Colonic mucosa (tissue), 4 donors: ENCODE results near the gene WSB2. TPM values are rescaled to one million over a fixed set of nuclear protein-coding genes. Genes with fewer than 3 reads are reported as not detected.

Experiments
- DNase-seq: peaks from one replicate; pipeline ENCODE4 v3.0.0-alpha.2; 2020
- H3K27ac ChIP-seq: fragments of 200-600 bp; one replicate; pipeline ENCODE4 v1.8.0; 2021
- H3K27me3 ChIP-seq: fragments of 200-600 bp; one replicate; pipeline ENCODE4 v1.8.0; 2021
- H3K36me3 ChIP-seq: fragments of 200-600 bp; one replicate; pipeline ENCODE4 v1.8.0; 2021
- H3K4me1 ChIP-seq: fragments of 200-600 bp; one replicate; pipeline ENCODE4 v1.8.0; 2021; ENCODE audit warnings: mild to moderate bottlenecking
- H3K4me3 ChIP-seq: fragments of 200-600 bp; one replicate; pipeline ENCODE4 v1.8.0; 2021
- H3K9ac ChIP-seq, 2 donors: one replicate each; pipeline ENCODE4 v1.7.0; 2013; ENCODE audit warnings: control low read depth in 2 of 2, low read depth in 2 of 2, low read length in 2 of 2
- H3K9me3 ChIP-seq: fragments of 200-600 bp; one replicate; pipeline ENCODE4 v1.8.0; 2021
- intact Hi-C: fragments of 100-400 bp; cut with DNase I; formaldehyde crosslinking; loops from one replicate; pipeline ENCODE4 v1.14.1; 2022
- total RNA-seq, 2 donors: library from RNA; stranded (reverse); fragmentation: NEBNext Ultra II Directional in 1 of 2; extraction: Animal tissue kit (Norgen Biotek cat#: 25700) in 1 of 2; gene quantifications; one replicate each; pipeline ENCODE4 v1.2.1, GENCODE V29; 2021
- TF ChIP-seq, protein P1 (sequence below): fragments of 200-600 bp; IDR thresholded peaks from one replicate; pipeline ENCODE4 v1.8.0; 2022; ENCODE audit warnings: antibody characterized with exemption, mild to moderate bottlenecking
- donor health status: healthy.
- donor health status: DM: no; HTN: no; CAD: no.
- donor health status: DM: no; HTN: no; CAD: no.

The WSB2 gene
- total RNA-seq, 2 donors from 2014 or later = 99.1 to 120 TPM

DNA sequence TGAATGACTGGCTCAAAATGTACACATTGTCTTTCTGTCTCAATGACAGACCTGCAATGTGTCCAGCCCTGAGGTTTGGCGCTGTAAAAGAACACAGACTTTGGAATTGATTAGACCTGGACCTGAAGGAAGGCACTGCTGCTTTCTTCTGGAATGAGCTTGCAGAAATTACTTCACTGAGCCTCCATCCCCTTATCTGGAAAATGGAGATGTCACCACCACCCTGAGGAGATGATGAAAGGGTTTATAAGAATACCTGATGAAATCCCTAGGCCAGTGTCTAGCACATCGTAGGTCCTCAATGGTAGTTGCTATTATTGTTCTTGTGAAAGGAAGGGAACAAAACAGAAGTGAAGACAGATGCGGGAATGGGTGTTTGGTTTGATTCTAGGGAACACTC lies 9.7 kb upstream of the WSB2 start:
- TF ChIP-seq, protein P1, sequence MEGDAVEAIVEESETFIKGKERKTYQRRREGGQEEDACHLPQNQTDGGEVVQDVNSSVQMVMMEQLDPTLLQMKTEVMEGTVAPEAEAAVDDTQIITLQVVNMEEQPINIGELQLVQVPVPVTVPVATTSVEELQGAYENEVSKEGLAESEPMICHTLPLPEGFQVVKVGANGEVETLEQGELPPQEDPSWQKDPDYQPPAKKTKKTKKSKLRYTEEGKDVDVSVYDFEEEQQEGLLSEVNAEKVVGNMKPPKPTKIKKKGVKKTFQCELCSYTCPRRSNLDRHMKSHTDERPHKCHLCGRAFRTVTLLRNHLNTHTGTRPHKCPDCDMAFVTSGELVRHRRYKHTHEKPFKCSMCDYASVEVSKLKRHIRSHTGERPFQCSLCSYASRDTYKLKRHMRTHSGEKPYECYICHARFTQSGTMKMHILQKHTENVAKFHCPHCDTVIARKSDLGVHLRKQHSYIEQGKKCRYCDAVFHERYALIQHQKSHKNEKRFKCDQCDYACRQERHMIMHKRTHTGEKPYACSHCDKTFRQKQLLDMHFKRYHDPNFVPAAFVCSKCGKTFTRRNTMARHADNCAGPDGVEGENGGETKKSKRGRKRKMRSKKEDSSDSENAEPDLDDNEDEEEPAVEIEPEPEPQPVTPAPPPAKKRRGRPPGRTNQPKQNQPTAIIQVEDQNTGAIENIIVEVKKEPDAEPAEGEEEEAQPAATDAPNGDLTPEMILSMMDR = no peak
- Histone ChIP-seq H3K4me3 (no peak overlapping the region), H3K27me3 (no peaks in the 10 kb centered on the region), H3K4me1 (no peaks in the 10 kb centered on the region), H3K9me3 (no peaks in the 10 kb centered on the region), H3K9ac (no peak overlapping the region), H3K36me3 (no peaks in the 10 kb centered on the region), H3K27ac (no peak overlapping the region)
- DNase-seq = no peak
- intact Hi-C loops = no loop called here

DNA sequence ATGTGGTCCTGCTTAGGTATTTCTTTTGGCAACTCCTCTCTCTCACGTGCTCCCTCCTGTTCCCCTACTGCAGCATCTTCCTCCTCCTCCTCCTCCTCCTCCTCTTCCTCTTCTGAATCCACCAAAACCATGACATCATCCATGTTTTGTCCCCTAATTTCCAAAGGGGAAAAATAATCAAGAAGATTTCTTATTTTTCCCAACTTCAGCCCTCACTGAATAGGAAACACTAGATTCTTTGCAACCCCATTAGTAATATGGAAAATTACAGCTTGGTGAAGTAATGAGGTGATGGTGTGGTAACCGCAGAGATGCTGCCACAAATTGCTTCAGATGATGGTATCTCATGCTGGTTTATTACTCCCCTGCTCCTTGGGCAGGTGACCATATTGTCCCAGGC lies 7.5 kb upstream of the WSB2 start:
- H3K36me3 ChIP-seq = no peaks in the 10 kb centered on the region
- no peak overlapping the region for H3K9ac ChIP-seq
- H3K4me1 ChIP-seq = peaks cover 9% of the 10 kb centered on the region
- no peak for DNase-seq
- no peaks in the 10 kb centered on the region for H3K27me3 ChIP-seq
- no peaks in the 10 kb centered on the region for H3K9me3 ChIP-seq
- TF ChIP-seq, protein P1 = no peak
- no peak overlapping the region for H3K27ac ChIP-seq
- H3K4me3 ChIP-seq = no peak overlapping the region
- intact Hi-C loops = no loop called here

DNA sequence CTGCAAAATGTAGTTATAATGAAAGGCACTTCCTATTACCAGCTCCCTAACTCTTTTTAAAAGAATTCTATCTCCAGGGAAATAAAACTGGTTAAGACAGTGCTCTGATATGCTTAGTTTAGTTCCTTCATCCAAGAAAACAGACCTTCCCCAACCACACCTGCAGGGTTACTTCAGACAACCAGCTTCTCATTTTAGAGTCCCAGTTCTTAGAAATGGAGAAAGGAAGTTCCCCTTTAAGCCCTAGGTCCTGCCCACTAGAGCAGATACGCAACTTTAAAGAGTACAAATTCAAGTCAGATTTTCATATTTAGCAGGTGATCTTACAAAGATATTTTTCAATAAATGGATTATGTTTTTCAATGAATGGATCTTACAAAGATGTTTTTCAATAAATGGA lies 4.4 kb upstream of the WSB2 start:
- peaks cover 9% of the 10 kb centered on the region for H3K4me1 ChIP-seq
- H3K4me3 ChIP-seq = no peak overlapping the region
- intact Hi-C loops = no loop called here
- DNase-seq = no peak
- peak overlapping the region; percentile 94 for H3K27ac ChIP-seq
- no peaks in the 10 kb centered on the region for H3K9me3 ChIP-seq
- no peaks in the 10 kb centered on the region for H3K36me3 ChIP-seq
- no peaks in the 10 kb centered on the region for H3K27me3 ChIP-seq
- H3K9ac ChIP-seq = peak overlapping the region in 1 of 2 donors; percentile 7
- TF ChIP-seq, protein P1 = no peak

DNA sequence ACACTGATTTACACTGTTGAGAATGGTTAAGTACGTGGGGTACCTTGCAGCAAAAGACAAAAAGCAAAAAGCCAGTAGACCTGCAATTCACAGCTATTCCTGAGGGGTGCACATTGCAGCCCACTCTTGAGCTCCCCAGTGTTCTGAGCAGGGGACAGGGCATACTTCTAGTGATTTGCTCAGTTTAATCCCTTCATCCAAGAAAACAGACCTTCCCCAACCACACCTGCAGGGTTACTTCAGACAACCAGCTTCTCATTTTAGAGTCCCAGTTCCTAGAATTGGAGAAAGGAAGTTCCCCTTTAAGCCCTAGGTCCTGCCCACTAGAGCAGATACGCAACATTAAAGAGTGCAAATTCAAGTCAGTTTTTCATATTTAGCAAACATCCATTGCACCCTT lies 3.6 kb upstream of the WSB2 start:
- no peaks in the 10 kb centered on the region for H3K9me3 ChIP-seq
- H3K27me3 ChIP-seq = no peaks in the 10 kb centered on the region
- TF ChIP-seq, protein P1 = peak; percentile 17
- H3K4me1 ChIP-seq = peaks cover 9% of the 10 kb centered on the region
- H3K9ac ChIP-seq = peak overlapping the region in 1 of 2 donors; percentile 1
- H3K27ac ChIP-seq = peak overlapping the region; percentile 94
- intact Hi-C loops = loop anchor here (5.0 kb wide), 1 partner anchor 38 kb away; the partner anchor contains the start of gene VSIG10
- no peaks in the 10 kb centered on the region for H3K36me3 ChIP-seq
- no peak for DNase-seq
- no peak overlapping the region for H3K4me3 ChIP-seq

DNA sequence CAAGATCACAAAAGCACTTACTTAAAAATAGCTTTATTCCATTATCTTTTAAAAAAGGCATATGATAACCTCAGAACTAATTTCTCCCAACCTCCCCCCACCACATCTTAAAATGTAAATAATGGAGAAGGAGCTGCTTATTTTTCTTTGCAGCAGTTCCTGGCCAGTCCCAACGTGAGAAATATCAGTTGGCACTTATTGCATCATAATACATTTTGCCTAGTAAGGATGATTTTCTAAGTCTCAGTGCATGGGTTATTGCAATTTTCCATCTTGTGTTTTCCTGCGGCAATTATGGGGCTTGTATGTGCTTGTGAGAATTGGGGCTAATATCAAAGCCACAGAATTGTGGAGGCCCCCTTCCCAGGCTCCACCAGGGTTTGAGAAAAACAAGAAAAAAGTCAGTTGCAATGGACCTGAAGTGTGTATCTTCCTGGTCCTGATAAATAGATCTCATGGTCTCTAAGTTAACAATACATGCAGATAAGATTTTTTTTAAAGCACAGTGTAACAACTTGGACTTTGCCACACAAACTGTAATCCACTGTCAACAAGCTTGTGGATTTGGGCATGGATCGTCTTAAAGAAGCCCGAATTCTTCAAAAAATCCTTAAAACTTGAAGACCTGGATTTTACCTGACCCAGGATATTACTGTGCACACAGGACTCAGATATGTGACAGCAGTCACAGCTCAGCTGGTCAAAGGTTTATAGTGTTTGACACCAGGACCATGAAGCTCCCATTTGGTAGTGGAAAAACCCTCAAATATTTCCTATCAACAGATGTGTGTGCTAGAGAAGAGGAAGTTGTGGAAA lies 2.8 kb upstream of the WSB2 start:
- peak; percentile 37 for DNase-seq
- H3K4me1 ChIP-seq = peaks cover 9% of the 10 kb centered on the region
- no peaks in the 10 kb centered on the region for H3K9me3 ChIP-seq
- H3K27me3 ChIP-seq = no peaks in the 10 kb centered on the region
- H3K9ac ChIP-seq = peak overlapping the region in 1 of 2 donors; percentile 98
- no peaks in the 10 kb centered on the region for H3K36me3 ChIP-seq
- H3K4me3 ChIP-seq = no peak overlapping the region
- peak overlapping the region; percentile 94 for H3K27ac ChIP-seq
- TF ChIP-seq, protein P1 = no peak
- intact Hi-C loops = loop anchor here (5.0 kb wide), 1 partner anchor 39 kb away; the partner anchor contains the start of gene VSIG10
